H1 (cell line): ENCODE data around the gene ZNF625. TPM values are rescaled to one million over a fixed set of nuclear protein-coding genes. Genes with fewer than 3 reads are reported as not detected.

ENCODE experiments used
- BCL11A ChIP-seq, 2 experiments: IDR thresholded peaks; one replicate each; pipeline ENCODE4 v1.6.1; 2011; ENCODE audit warnings: low read depth in 2 of 2, low read length in 2 of 2, mild to moderate bottlenecking in 2 of 2
- BRCA1 ChIP-seq: IDR thresholded peaks from 2 replicates; pipeline ENCODE4 v1.6.1; 2012; ENCODE audit warnings: low read depth, low read length, improper control_type of control experiment
- EZH2 ChIP-seq: fragments of 200-600 bp; sonication (generic); IDR thresholded peaks from 2 replicates; pipeline ENCODE4 v1.7.1; 2012; ENCODE audit warnings: low read depth, mild to moderate bottlenecking, moderate library complexity, low read length, inconsistent platforms; ENCODE audit not compliant: severe bottlenecking
- RXRA ChIP-seq: IDR thresholded peaks from 2 replicates; pipeline ENCODE4 v1.6.1; 2011; ENCODE audit warnings: low read depth, mild to moderate bottlenecking, low read length, moderate library complexity; ENCODE audit not compliant: insufficient read depth
- SIN3A ChIP-seq, 2 experiments: IDR thresholded peaks in 1 of 2; conservative IDR thresholded peaks in 1 of 2; 2 replicates each; pipeline ENCODE4 v1.6.1; 2011 to 2012; ENCODE audit warnings: low read length in 2 of 2, improper control_type of control experiment in 1 of 2, low read depth in 1 of 2, mild to moderate bottlenecking in 1 of 2
- SP4 ChIP-seq: IDR thresholded peaks from 2 replicates; pipeline ENCODE4 v1.6.1; 2012; ENCODE audit warnings: low read length, inconsistent platforms
- TEAD4 ChIP-seq: IDR thresholded peaks from 2 replicates; pipeline ENCODE4 v1.6.1; 2012; ENCODE audit warnings: low read depth, low read length, inconsistent platforms, mixed read lengths
- ZNF274 ChIP-seq: IDR thresholded peaks from 2 replicates; pipeline ENCODE4 v1.7.0; 2012; ENCODE audit warnings: low read length, borderline replicate concordance; ENCODE audit errors: extremely low read depth
- polyA plus RNA-seq, 7 experiments: library from polyadenylated mRNA; depleted of rRNA in 3 of 7; stranded (reverse) in 5 of 7; unstranded in 2 of 7; fragments of >200 nt in 5 of 7; fragments of 200-250 nt in 2 of 7; gene quantifications; 1 replicate in 5 of 7; 2 replicates in 1 of 7; 4 replicates in 1 of 7; pipeline versions ENCODE4 v1.2.1 to v1.2.3, GENCODE V29; 2011 to 2013; ENCODE audit warnings: missing spikeins in 2 of 7, mixed read lengths in 2 of 7
- total RNA-seq: library from RNA; stranded (reverse); fragmentation: NEBNext Ultra II Directional; extraction: Animal tissue kit (Norgen Biotek cat#: 25700); gene quantifications from 2 replicates; pipeline ENCODE4 v1.2.1, GENCODE V29; 2021
- TF ChIP-seq, protein P1 (sequence below), 3 experiments: IDR thresholded peaks; 1 replicate in 2 of 3; 2 replicates in 1 of 3; pipeline versions ENCODE4 v1.5.1 to v1.6.1; 2011; ENCODE audit warnings: low read length in 3 of 3, mild to moderate bottlenecking in 3 of 3, inconsistent platforms in 2 of 3, low read depth in 1 of 3, moderate library complexity in 1 of 3; ENCODE audit not compliant: insufficient read depth in 1 of 3; ENCODE audit errors: control extremely low read depth in 1 of 3

The ZNF625 gene
- total and polyA plus RNA-seq, 2 of the 8 experiments (the other 6 are each of a cell fraction or from before 2014, with no cell fraction given): 2.5 to 26.8 TPM

DNA sequence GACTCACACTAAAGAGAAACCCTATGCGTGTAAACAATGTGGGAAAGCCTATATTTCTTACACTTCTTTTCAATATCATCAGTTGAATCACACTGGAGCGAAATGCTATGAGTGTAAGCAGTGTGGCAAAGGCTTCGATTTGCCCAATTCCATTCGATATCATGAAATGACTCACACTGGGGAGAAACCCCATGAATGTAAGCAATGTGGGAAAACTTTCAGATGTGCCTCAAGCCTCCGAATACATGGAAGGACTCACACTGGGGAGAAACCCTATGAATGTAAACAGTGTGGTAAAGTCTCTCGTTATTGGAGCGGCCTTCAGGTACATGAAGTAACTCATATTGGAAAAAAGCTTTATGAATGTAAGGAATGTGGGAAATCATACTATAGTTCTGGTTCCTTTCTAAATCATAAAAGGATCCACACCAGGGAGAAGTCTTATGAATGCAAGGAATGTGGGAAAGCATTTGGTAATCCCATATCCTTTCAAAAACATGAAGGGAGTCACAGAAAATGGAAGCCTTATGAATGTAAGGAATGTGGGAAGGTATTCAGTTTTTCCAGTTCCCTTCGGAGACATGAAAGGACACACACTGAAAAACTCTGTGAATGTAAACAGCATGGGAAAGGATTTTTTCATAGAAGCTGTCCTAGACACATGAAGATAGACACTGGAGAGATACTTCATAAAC, 44.4 kb downstream of the ZNF625 start (continued):
- no peak for TF ChIP-seq BCL11A (IDR thresholded peaks at IDR 0.05; ENCODE audit: low read depth in 2 of 2, low read length in 2 of 2)
- TF ChIP-seq SP4: no peak
- no peak for TF ChIP-seq EZH2
- TF ChIP-seq, protein P1, sequence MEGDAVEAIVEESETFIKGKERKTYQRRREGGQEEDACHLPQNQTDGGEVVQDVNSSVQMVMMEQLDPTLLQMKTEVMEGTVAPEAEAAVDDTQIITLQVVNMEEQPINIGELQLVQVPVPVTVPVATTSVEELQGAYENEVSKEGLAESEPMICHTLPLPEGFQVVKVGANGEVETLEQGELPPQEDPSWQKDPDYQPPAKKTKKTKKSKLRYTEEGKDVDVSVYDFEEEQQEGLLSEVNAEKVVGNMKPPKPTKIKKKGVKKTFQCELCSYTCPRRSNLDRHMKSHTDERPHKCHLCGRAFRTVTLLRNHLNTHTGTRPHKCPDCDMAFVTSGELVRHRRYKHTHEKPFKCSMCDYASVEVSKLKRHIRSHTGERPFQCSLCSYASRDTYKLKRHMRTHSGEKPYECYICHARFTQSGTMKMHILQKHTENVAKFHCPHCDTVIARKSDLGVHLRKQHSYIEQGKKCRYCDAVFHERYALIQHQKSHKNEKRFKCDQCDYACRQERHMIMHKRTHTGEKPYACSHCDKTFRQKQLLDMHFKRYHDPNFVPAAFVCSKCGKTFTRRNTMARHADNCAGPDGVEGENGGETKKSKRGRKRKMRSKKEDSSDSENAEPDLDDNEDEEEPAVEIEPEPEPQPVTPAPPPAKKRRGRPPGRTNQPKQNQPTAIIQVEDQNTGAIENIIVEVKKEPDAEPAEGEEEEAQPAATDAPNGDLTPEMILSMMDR (IDR thresholded peaks at IDR 0.05; ENCODE audit: control extremely low read depth in 1 of 3, insufficient read depth in 1 of 3, low read depth in 1 of 3, low read length in 3 of 3): no peak
- TF ChIP-seq SIN3A (conservative IDR thresholded peaks at IDR 0.05 in 1 of 2, IDR thresholded peaks at IDR 0.05 in 1 of 2; ENCODE audit: low read depth in 1 of 2, low read length in 2 of 2): no peak
- TF ChIP-seq RXRA: no peak
- TF ChIP-seq ZNF274: no peak
- TF ChIP-seq TEAD4: no peak; the same call in 1 of the 2 replicates
- no peak for TF ChIP-seq BRCA1
- TF ChIP-seq, all 59 proteins: peak for 0
